GM18909 (cell line): ENCODE measurements around the gene UNC50.
A peak's percentile ranks its signal among the peaks of the same experiment; 100 is the strongest.
"Not testable (repeated sequence)": the region's sequence is repeated elsewhere in the genome, so short reads cannot be mapped to it uniquely, and the experiment has no call there.

Experiments used
- ATAC-seq: cut with Tn5 transposase; IDR thresholded peaks from one replicate; pipeline ENCODE4 v1.9.1; 2021; ENCODE audit warnings: mild to moderate bottlenecking; ENCODE audit not compliant: unreplicated experiment, poor library complexity

The UNC50 gene

DNA sequence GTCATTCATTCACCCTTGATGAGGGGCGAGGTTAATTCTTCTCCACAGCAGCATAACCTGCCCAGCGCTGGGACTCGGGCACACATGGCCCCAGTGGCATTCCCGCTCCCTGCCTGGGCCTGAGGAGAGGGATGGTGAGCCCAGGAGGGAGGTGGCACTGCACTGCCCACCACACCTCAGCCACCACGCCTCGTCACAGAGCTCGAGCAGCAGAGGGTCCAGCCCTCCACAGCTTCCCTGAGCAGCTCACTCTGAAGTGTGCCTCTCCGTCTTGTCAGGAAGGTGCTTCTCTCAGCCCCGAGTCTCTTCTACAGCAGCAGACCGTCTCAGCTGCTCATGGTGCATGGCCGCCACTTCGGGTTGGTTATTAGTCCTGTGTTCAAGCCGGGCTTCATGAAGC lies 35.0 kb upstream of the UNC50 start:
- ATAC-seq: no peak

DNA sequence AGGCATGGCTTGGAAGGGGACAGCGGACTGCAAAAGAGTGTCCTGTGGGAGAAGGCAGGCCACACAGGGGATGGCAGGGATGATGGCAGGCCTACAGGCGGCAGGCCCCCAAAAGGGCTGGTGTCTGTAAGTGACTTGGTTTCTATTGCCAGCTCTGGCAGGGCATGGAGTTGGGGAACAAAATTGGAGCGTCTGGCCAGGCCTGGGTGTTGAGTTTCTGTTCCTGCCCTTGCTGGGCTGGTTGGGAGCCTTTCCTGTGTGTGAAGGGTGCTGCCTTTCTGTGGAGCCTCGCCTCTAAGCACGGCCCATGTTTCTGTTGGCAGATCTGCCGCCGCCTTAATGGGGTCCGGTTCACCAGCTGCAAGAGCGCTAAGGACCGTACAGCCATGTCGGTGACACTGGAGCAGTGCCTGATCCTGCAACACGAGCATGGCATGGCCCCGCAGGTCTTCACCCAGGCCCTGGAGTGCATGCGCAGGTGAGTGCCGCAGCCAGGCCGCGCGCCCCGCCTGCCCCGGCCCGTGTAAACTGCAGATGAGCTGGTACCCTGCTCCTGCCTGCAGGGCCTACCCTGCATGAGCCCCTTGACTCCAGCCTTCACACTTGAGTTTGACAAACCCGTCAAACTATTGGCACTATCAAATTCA lies 31.6 kb upstream of the UNC50 start:
- ATAC-seq: no peak

DNA sequence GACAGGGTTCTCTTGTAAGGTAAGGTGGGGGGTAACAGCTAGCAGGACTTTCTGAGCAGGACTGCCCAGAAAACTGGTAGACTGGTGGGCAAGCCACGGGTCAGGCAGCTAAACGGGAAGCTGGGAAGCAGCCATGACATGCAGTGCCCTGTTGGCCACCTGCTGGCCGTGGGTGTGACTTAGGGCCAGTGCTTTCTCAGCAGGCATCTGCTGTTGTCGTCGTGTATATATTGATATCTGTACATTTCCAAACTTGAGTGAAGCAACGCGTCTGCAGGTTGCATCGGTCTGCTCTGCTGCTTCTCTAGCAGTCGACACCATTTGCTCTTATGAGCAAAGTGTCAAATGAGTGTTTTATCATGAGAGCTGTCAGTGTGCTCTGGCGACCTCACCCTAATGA lies 31.1 kb upstream of the UNC50 start:
- no peak for ATAC-seq

- no peak for ATAC-seq
Measured at GRCh38 chr2:98578231-98578630, 30.2 kb upstream of the UNC50 start.

DNA sequence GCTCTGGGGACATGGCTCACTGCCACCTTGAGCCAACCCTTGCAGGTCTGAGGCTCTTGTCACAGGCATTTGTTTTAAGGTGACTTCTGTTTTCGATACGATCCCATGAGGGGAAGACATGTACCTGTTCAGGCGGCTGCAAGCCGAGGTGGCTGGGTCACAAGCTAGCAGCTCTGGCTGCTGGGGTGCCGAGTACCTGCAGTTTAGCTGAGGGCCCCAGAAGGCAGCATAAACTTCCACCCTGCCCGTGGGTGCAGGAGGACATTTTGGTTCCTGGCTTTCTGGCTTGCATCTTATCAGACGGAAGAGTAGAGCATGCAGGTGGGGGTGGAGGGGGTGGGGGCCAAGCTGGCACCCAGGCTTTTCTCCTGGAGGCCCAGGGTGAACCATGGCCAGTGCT lies 28.5 kb upstream of the UNC50 start:
- no peak for ATAC-seq

DNA sequence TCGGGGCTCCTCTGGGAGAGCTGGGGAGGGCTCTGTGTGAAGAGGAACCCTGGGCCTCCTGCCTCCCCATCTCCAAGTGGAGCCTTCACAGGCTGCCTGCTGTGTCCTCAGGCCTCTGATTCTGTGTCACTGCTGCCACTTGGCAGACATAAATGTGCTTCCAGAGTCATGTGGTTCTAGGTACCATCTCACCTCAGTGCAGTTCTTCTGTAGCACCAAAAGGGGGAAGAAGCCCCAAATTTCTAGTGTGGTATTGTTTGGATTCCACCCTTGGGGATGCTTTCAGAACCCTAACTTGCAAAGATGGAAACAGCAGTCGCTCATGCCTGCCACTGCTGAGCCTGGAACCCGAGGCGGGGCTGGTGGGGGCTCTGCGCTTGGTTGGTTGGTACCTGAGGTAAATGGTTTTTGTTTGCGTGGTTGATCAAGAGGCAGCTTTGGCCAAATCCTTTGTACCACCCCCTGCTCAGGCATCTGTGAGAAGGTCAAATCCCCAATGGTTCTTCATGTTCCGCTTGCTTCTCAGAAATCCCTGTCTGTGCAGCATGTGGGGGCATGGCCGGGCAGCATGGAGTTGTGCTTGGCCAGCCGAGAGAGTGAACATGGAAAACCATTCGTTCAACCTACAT lies 27.6 kb upstream of the UNC50 start:
- ATAC-seq: no peak

GRCh38 chr2:98582523-98582922 lies 25.9 kb upstream of the UNC50 start:
- ATAC-seq: no peak

DNA sequence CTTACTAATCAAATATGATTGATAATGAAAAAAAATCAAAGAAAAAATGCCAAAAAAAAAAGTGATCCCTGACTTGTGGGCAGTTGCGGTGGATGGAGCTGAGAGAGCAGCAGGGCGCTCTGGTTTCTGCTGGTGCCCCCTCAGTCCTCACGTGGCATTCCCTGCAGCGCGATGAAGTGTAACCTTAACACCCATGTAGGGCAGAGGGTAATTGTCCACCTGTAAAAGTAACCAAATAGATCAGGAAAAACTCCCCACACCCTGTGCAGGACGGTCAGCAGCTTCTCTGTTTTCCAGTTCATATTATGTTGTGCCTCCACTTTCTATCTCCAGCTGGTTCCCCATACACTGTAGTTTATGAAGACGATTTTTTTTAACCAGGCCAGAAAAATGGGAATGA lies 25.1 kb upstream of the UNC50 start:
- no peak for ATAC-seq

DNA sequence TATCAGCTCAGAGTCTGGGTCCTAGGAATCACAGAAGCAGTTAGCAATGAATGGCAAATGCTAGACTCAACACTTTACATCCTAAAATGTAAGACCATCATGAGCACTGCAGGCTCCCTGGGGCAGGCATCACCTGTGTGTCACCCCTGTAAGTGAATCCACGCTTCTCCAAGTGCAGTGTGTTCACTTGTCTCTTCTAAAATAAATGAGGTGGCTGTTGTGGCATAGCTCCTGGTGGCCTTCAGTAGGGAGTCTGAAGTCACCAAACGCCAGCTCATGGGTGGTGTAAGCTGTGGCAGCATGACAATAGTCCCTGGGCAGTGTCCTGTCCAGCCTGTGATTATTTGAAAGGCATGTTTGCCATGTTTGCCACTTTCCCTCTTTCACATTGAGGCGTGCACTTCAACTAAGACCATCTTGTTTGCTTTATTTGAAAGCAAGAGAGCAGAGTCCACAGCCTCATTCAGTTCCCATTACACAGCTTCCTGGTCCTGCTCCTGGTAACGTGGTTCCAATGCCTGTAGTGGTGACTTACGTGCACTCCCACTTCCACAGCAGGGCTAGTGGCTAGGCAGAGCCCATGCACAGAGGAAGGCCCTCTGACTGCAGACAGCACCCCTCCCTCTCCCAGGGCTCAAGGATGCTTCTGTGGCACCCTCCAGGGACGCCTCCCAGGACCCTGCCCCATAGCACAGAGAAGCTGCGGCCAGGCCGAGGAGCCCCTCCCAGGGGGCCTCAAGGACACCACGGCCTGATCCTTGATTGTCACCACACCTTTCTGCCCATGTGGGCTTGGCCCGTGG lies 24.4 kb upstream of the UNC50 start:
- ATAC-seq: no peak

DNA sequence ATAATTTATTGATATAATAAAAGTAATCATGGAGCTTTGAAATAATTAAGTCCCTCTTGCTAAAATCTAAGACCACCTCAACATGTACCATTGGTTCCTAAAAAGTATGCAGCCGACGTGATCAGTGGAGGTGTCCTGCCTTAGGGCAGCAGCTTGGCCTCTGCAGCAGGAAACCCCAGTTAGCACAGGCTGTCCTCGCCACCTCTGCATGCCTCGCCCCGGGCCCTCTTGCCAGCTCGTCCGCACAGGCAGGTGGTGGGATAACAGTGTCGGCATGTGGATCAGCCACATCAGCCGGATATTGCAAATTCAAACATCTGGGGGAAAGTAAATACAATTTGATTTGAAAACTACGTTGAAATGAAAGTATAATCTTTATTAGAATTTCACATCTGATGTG lies 23.0 kb upstream of the UNC50 start:
- ATAC-seq: no peak

DNA sequence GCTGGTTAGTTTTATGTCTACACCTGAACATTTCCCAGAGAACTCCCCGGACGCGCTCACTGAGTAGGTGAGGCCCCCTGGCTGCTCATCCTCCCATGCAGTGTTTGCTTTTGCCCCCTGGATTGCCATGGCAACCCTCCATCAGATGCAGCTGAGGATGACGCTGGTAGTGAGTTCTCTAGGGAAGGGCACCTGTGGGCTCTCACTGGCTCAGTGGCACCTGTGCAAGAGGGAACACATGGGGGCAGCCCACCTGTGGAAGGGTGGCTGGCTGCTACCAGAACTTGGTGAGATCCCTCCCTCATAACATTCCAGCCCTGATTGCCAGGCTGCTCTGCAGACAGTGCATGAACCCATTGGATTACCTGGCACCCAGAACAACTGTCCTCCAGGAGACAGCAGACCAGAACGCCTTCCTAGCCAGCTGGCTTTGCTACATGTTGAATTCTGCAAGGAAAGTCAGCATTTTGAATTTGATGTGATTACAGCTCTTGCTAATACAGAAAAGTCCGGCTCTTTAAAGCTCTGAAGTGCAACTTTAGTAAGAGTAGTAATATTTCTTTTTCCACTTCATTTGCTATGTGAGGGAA lies 21.7 kb upstream of the UNC50 start:
- no peak for ATAC-seq

DNA sequence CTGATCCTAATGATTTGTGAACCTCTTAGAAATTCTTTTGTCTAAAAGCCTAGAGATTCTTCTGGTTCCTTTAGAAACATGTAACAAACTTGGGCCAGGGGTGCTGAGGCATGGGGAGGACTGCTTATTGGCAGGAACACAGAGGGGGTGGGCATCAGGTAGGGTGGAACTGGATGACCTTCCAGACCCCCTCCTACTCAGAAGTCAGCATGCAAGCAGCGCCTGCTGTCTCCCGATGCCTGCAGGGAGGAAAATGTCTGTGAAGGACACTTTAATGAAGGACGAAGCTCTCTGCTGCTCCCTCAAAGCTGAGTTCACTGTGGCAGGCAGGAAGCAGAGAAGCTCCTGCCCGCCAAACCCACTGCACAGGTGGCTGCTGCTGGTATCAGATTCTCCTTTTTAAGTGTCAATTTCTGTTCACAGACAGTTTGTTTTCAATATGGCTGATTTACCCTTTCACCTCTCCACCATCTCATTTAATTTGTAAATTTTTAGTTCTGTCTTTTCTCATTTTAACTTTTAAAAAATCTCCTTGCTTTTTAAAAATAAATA lies 19.4 kb upstream of the UNC50 start:
- ATAC-seq: no peak

DNA sequence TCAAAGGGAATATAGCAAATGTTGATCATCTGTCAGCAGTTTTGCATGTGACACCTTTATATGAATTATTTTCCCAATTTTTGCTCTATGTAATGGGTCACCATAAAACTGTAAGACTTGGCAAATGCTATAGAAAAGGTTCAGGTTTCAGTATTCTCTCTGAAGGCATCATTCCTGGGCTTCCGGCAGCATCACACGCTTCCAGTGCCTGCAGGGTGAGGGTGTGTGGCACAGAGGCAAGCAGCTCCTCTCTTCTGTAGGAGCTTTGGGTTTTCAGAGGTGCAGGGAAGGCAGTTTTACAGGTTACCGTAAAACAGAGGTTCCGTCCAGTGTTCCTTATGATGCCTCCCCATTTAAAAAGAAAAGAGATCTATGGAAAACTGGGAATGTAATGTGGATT lies 18.9 kb upstream of the UNC50 start:
- no peak for ATAC-seq

DNA sequence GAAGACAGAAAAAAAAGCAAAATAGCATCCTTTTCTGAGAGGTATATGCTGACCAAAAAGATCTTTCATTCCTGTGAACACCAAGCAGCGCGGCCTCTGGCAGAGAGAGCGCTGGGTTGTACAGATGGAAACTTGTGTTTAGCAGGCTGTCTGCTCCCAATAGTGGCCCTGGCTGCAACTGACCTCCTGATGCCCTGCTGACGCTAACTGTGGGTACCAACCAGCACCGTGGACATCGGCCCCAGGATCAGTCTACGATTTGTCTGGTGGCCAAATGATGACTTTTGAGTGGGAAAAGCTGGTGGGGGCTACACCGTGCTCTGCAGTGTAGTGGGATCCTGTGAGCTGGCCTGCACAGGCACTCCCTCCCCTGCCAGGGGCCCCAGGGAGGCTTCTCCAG lies 15.8 kb upstream of the UNC50 start:
- ATAC-seq: no peak

GRCh38 chr2:98594665-98595064 lies 13.7 kb upstream of the UNC50 start:
- ATAC-seq: not testable (repeated sequence)

DNA sequence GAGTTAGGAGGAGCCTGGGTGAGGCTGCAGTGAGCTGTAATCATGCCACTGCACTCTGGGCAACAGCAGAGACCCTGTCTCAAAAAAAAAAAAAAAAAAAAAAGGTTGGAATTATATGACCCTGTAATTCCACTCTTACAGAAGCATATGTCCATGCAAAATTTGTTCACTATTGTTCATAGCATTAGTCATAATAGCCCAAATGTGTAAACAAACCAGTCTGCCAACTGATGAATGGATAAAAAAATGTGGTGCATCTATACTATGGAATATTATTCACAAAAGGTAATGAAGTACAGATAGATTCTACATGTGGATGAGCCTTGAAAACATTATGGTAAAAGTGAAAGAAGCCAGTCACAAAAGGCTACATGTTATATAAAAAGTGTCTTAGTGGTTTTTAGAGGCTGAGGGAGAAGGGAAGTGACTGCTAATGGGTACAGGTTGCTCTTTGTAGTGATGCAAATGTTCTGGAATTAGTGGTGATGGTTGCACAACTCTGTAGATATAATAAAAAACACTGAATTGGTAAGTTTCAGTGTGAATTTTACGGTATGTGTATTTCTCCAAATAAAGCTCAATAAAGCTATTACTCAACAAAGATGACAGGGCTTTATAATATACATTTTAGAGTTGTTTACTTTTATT lies 9.5 kb upstream of the UNC50 start:
- no peak for ATAC-seq

- ATAC-seq: peak; percentile 77
Measured at GRCh38 chr2:98601532-98602132, 6.8 kb upstream of the UNC50 start.

DNA sequence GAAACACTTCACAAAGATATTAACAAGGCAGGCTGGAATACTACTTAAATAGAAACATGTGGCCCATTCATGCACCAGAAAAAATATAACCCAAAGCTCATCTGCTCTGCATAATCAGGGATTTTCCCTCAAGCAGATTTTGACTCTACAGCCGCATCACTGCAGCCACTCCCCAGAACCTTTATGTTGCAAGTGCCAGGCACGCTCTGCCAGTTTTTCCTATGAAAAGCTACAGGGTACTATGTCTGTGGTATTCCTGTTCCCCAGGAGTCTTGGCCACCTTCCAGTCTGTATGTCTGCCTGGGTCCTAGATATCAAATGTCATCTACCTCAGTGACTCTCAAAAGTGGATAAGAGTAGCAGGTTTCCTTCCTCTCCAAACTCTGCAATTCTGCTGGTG lies 3.8 kb upstream of the UNC50 start:
- no peak for ATAC-seq

- no peak for ATAC-seq
Measured at GRCh38 chr2:98605076-98605475, 3.3 kb upstream of the UNC50 start.

DNA sequence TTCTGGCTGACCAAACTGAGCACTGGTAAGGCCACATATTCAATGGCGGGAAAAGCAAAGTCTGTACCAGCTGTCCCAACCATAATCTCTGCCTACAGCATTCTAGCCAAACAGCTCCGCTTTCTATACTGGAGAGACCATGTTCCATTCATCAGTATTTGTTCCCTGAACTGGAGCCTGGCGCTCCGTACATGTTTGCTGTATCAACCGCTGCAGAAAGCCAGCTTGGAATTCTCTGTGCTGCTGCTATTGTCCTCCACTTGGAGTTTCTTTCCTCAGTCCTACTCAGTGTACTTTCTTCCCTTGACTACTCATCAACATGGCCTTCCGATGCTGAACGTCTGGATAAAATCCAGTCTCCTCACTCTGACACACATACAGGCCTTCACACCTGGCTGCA lies 2.0 kb upstream of the UNC50 start:
- ATAC-seq: no peak
